GM12864 (cell line): Measurements from ENCODE around the gene MAPKAPK2.

ENCODE experiments used
- DNase-seq: peaks from one replicate; pipeline ENCODE4 v3.0.0-alpha.2; 2011; ENCODE audit warnings: low read depth
- H3K4me3 ChIP-seq: 2 replicates; pipeline ENCODE4 v1.5.1; 2011; ENCODE audit warnings: mild to moderate bottlenecking, low read depth, low read length, control low read depth
- CTCF ChIP-seq: IDR thresholded peaks from 2 replicates; pipeline ENCODE4 v1.5.1; 2011; ENCODE audit warnings: low read depth, mild to moderate bottlenecking, moderate library complexity, low read length, control low read depth, inconsistent platforms; ENCODE audit errors: missing control alignments

MAPKAPK2 gene

GRCh38 chr1:206748348-206749030 lies 63.8 kb downstream of the MAPKAPK2 start:
- H3K4me3 ChIP-seq = no peak overlapping the region
- DNase-seq = no peak
- TF ChIP-seq CTCF = no peak

GRCh38 chr1:206751891-206752290 lies 67.2 kb downstream of the MAPKAPK2 start:
- H3K4me3 ChIP-seq = no peak overlapping the region
- DNase-seq = no peak
- no peak for TF ChIP-seq CTCF

- H3K4me3 ChIP-seq = no peak overlapping the region
- no peak for DNase-seq
- TF ChIP-seq CTCF = no peak
Observed at GRCh38 chr1:206752481-206752880, 67.8 kb downstream of the MAPKAPK2 start.

- H3K4me3 ChIP-seq = no peak overlapping the region
- DNase-seq = no peak
- TF ChIP-seq CTCF = no peak
Observed at GRCh38 chr1:206753141-206753540, 68.4 kb downstream of the MAPKAPK2 start.

- no peak overlapping the region for H3K4me3 ChIP-seq
- no peak for DNase-seq
- TF ChIP-seq CTCF = no peak
Observed at GRCh38 chr1:206754011-206754410, 69.3 kb downstream of the MAPKAPK2 start.

GRCh38 chr1:206757524-206758266 lies 73.0 kb downstream of the MAPKAPK2 start:
- no peak for DNase-seq
- no peak for TF ChIP-seq CTCF
- no peak overlapping the region for H3K4me3 ChIP-seq
